ENCODE data around the gene DEXI.
"Not testable (repeated sequence)": the region's sequence is repeated elsewhere in the genome, so short reads cannot be mapped to it uniquely, and the experiment has no call there.

DEXI gene

GRCh38 chr16:10940501-10941079 lies 1.7 kb downstream of the DEXI start:
- no peak for DNase-seq

- no peak for DNase-seq
Observed at GRCh38 chr16:10939649-10940234, 2.5 kb downstream of the DEXI start.

- no peak for DNase-seq
Observed at GRCh38 chr16:10938796-10939648, 3.2 kb downstream of the DEXI start.

- no peak for DNase-seq
Observed at GRCh38 chr16:10938321-10938720, 3.9 kb downstream of the DEXI start.

- no peak for DNase-seq
Observed at GRCh38 chr16:10937068-10937859, 5.0 kb downstream of the DEXI start.

- DNase-seq, result no peak
Observed at GRCh38 chr16:10936272-10936984, 5.8 kb downstream of the DEXI start.

GRCh38 chr16:10935226-10935915 lies 6.9 kb downstream of the DEXI start:
- no peak for DNase-seq

- no peak for DNase-seq
Observed at GRCh38 chr16:10934325-10935107, 7.8 kb downstream of the DEXI start.

- DNase-seq, result no peak
Observed at GRCh38 chr16:10933865-10934264, 8.4 kb downstream of the DEXI start.

- DNase-seq, result no peak
Observed at GRCh38 chr16:10932959-10933710, 9.1 kb downstream of the DEXI start.

GRCh38 chr16:10931977-10932632 lies 10.2 kb downstream of the DEXI start:
- no peak for DNase-seq

- no peak for DNase-seq
Observed at GRCh38 chr16:10931134-10931533, 11.1 kb downstream of the DEXI start.

- DNase-seq, result no peak
Observed at GRCh38 chr16:10930755-10931093, 11.5 kb downstream of the DEXI start.

- DNase-seq, result no peak
Observed at GRCh38 chr16:10929853-10930754, 12.2 kb downstream of the DEXI start.

GRCh38 chr16:10929097-10929496 lies 13.2 kb downstream of the DEXI start:
- not testable (repeated sequence) for DNase-seq

- DNase-seq, result no peak
Observed at GRCh38 chr16:10927497-10928112, 14.7 kb downstream of the DEXI start.

GRCh38 chr16:10926867-10927266 lies 15.4 kb downstream of the DEXI start:
- no peak for DNase-seq

GRCh38 chr16:10926094-10926493 lies 16.2 kb downstream of the DEXI start:
- DNase-seq, result no peak

Measured in GOT3 (cell line).